IPS DF 6.9 (cell line): ENCODE data around the gene KIF26B.

ENCODE experiments used
- DNase-seq: peaks from one replicate; pipeline ENCODE4 v3.0.0-alpha.2; 2013; ENCODE audit warnings: low read depth, low spot score
- H3K27ac ChIP-seq: one replicate; pipeline ENCODE4 v1.5.1; 2013; ENCODE audit warnings: low read length, control low read depth
- H3K27me3 ChIP-seq: 2 replicates; pipeline ENCODE4 v1.6.1; 2013; ENCODE audit warnings: mild to moderate bottlenecking, low read length; ENCODE audit not compliant: control insufficient read depth, insufficient read depth
- H3K36me3 ChIP-seq: 2 replicates; pipeline ENCODE4 v1.6.1; 2013; ENCODE audit warnings: low read length; ENCODE audit not compliant: control insufficient read depth, insufficient read depth
- H3K4me1 ChIP-seq: 2 replicates; pipeline ENCODE4 v1.6.1; 2013; ENCODE audit warnings: low read length; ENCODE audit not compliant: control insufficient read depth, insufficient read depth
- H3K4me3 ChIP-seq: 2 replicates; pipeline ENCODE4 v1.5.1; 2013; ENCODE audit warnings: mild to moderate bottlenecking, low read length
- H3K9me3 ChIP-seq: 2 replicates; pipeline ENCODE4 v1.6.1; 2013; ENCODE audit warnings: low read length, inconsistent platforms; ENCODE audit not compliant: control insufficient read depth, insufficient read depth
- WGBS: extraction: QIAGEN DNeasy Blood & Tissue Kit; methylation state at CpG from one replicate; pipeline ENCODE4 v1.1.7; 2013; ENCODE audit warnings: mixed read lengths, missing lambda C conversion rate; ENCODE audit not compliant: insufficient read length, insufficient coverage; 5-methylcytosine and 5-hydroxymethylcytosine counted together

KIF26B gene

GRCh38 chr1:245184779-245185178, 30.0 kb downstream of the KIF26B start:
- Histone ChIP-seq H3K27me3 (no peaks in the 10 kb centered on the region; the same call in 1 of the 2 replicates), H3K4me1 (peaks cover 2% of the 10 kb centered on the region; the same call in 1 of the 2 replicates), H3K27ac (no peak overlapping the region), H3K4me3 (no peak overlapping the region), H3K36me3 (no peaks in the 10 kb centered on the region), H3K9me3 (no peaks in the 10 kb centered on the region)
- no peak for DNase-seq
- no CpG with 5 or more reads among the region's 4 CpGs for WGBS

- Histone ChIP-seq H3K27me3 (no peaks in the 10 kb centered on the region; the same call in 1 of the 2 replicates), H3K9me3 (no peaks in the 10 kb centered on the region), H3K36me3 (no peaks in the 10 kb centered on the region), H3K27ac (no peak overlapping the region), H3K4me3 (no peak overlapping the region), H3K4me1 (no peaks in the 10 kb centered on the region)
- DNase-seq: no peak
- no CpG with 5 or more reads among the region's 4 CpGs for WGBS
Observed at GRCh38 chr1:245188403-245188802, 33.6 kb downstream of the KIF26B start.

GRCh38 chr1:245195398-245195797, 40.6 kb downstream of the KIF26B start:
- no CpG with 5 or more reads among the region's 9 CpGs for WGBS
- Histone ChIP-seq H3K27me3 (no peaks in the 10 kb centered on the region), H3K27ac (no peak overlapping the region), H3K9me3 (no peaks in the 10 kb centered on the region), H3K4me3 (no peak overlapping the region), H3K4me1 (peaks cover 2% of the 10 kb centered on the region), H3K36me3 (no peaks in the 10 kb centered on the region)
- no peak for DNase-seq

- Histone ChIP-seq H3K27ac (no peak overlapping the region), H3K27me3 (no peaks in the 10 kb centered on the region), H3K9me3 (no peaks in the 10 kb centered on the region), H3K36me3 (no peaks in the 10 kb centered on the region), H3K4me3 (no peak overlapping the region), H3K4me1 (peaks cover 2% of the 10 kb centered on the region)
- no CpG with 5 or more reads among the region's 3 CpGs for WGBS
- no peak for DNase-seq
Observed at GRCh38 chr1:245197121-245197520, 42.3 kb downstream of the KIF26B start.

GRCh38 chr1:245197911-245198379, 43.2 kb downstream of the KIF26B start:
- DNase-seq: no peak
- no peaks in the 10 kb centered on the region for H3K27me3 ChIP-seq
- H3K4me3 ChIP-seq: no peak overlapping the region
- no CpG with 5 or more reads among the region's 1 CpG for WGBS
- H3K4me1 ChIP-seq: peaks cover 2% of the 10 kb centered on the region
- H3K36me3 ChIP-seq: no peaks in the 10 kb centered on the region
- H3K9me3 ChIP-seq: no peaks in the 10 kb centered on the region
- no peak overlapping the region for H3K27ac ChIP-seq

- DNase-seq: no peak
- H3K36me3 ChIP-seq: no peaks in the 10 kb centered on the region
- H3K4me3 ChIP-seq: no peak overlapping the region
- no peaks in the 10 kb centered on the region for H3K27me3 ChIP-seq
- no CpG with 5 or more reads among the region's 12 CpGs for WGBS
- peaks cover 2% of the 10 kb centered on the region for H3K4me1 ChIP-seq
- no peak overlapping the region for H3K27ac ChIP-seq
- H3K9me3 ChIP-seq: no peaks in the 10 kb centered on the region
Observed at GRCh38 chr1:245198748-245199516, 44.1 kb downstream of the KIF26B start.

- Histone ChIP-seq H3K9me3 (no peaks in the 10 kb centered on the region), H3K27ac (no peak overlapping the region), H3K4me3 (no peak overlapping the region), H3K36me3 (no peaks in the 10 kb centered on the region), H3K4me1 (peaks cover 2% of the 10 kb centered on the region), H3K27me3 (no peaks in the 10 kb centered on the region)
- no CpG with 5 or more reads among the region's 4 CpGs for WGBS
- no peak for DNase-seq
Observed at GRCh38 chr1:245200146-245200545, 45.4 kb downstream of the KIF26B start.

- no CpG with 5 or more reads among the region's 4 CpGs for WGBS
- Histone ChIP-seq H3K27ac (no peak overlapping the region), H3K9me3 (no peaks in the 10 kb centered on the region)
Observed at GRCh38 chr1:245201201-245201600, 46.4 kb downstream of the KIF26B start.

GRCh38 chr1:245201827-245202226, 47.0 kb downstream of the KIF26B start:
- H3K4me1 ChIP-seq: peaks cover 2% of the 10 kb centered on the region
- H3K36me3 ChIP-seq: no peaks in the 10 kb centered on the region
- no CpG with 5 or more reads among the region's 5 CpGs for WGBS
- H3K27me3 ChIP-seq: no peaks in the 10 kb centered on the region
- H3K27ac ChIP-seq: no peak overlapping the region
- H3K4me3 ChIP-seq: no peak overlapping the region
- no peak for DNase-seq
- H3K9me3 ChIP-seq: peaks cover 2% of the 10 kb centered on the region

More at GRCh38 chr1:245201201-245201600, 46.4 kb downstream of the KIF26B start:
- DNase-seq: no peak
- Histone ChIP-seq H3K4me1 (peaks cover 2% of the 10 kb centered on the region), H3K27me3 (no peaks in the 10 kb centered on the region), H3K36me3 (no peaks in the 10 kb centered on the region), H3K4me3 (no peak overlapping the region)

- Histone ChIP-seq H3K4me1 (no peaks in the 10 kb centered on the region), H3K9me3 (peaks cover 2% of the 10 kb centered on the region), H3K36me3 (no peaks in the 10 kb centered on the region), H3K27me3 (no peaks in the 10 kb centered on the region), H3K4me3 (no peak overlapping the region), H3K27ac (no peak overlapping the region)
- no peak for DNase-seq
- WGBS: no CpG with 5 or more reads among the region's 3 CpGs
Observed at GRCh38 chr1:245205396-245205795, 50.6 kb downstream of the KIF26B start.

GRCh38 chr1:245205864-245206263, 51.1 kb downstream of the KIF26B start:
- H3K4me3 ChIP-seq: no peak overlapping the region
- no peak overlapping the region for H3K27ac ChIP-seq
- H3K4me1 ChIP-seq: no peaks in the 10 kb centered on the region
- H3K27me3 ChIP-seq: no peaks in the 10 kb centered on the region
- DNase-seq: no peak
- no peaks in the 10 kb centered on the region for H3K36me3 ChIP-seq
- peaks cover 2% of the 10 kb centered on the region for H3K9me3 ChIP-seq
- WGBS: no CpG with 5 or more reads among the region's 1 CpG
